ENCODE results near the gene COA6. TPM values are rescaled to one million over a fixed set of nuclear protein-coding genes. Genes with fewer than 3 reads are reported as not detected.

Gene COA6
- total and polyA plus RNA-seq, 2 of the 8 experiments (the other 6 are each of a cell fraction or from before 2014, with no cell fraction given), result 22.9 to 44.9 TPM

DNA sequence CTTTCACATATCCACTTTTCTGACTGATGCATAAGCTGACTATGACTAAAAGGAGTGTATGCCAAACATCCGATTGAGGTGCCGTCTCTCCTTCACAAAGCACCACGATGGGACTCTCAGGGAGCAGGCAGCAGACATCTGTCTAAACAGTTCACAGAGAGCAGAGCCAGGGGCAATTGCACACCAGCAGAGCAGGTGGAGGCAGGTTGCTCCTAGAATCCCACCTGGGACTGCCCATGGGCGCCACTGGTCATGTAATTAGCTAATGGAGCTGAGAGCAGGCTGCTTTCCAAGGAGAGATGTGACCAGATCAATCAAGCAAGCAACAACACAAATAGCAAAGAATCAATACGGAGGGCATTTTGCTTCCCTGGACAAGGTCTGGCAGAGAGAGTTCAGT, 30.5 kb upstream of the COA6 start:
- Histone ChIP-seq H3K4me3 (ENCODE audit: extremely low read depth in 1 of 4, insufficient read depth in 2 of 4, low read depth in 3 of 4, low read length in 4 of 4) (no peak overlapping the region; a peak in 1 of 8 replicates), H3K79me1 (ENCODE audit: low read depth, low read length) (no peaks in the 10 kb centered on the region), H3K18ac (ENCODE audit: extremely low read depth, low read length) (no peak overlapping the region), H3K4me1 (replicated peaks in 1 of 4; ENCODE audit: control insufficient read depth in 3 of 4, insufficient read depth in 4 of 4, low read length in 3 of 4) (no peaks in the 10 kb centered on the region), H3K56ac (replicated peaks; ENCODE audit: insufficient read length, low read depth, low read length) (no peak overlapping the region), H3K4me2 (ENCODE audit: insufficient read depth in 1 of 2, low read depth in 2 of 2, low read length in 2 of 2) (no peak overlapping the region), H4K91ac (replicated peaks; ENCODE audit: insufficient read length, low read length) (no peak overlapping the region), H3K36me3 (ENCODE audit: control insufficient read depth in 2 of 4, insufficient read depth in 4 of 4, low read length in 3 of 4) (no peaks in the 10 kb centered on the region), H2AK5ac (ENCODE audit: low read depth, low read length) (no peak overlapping the region), H3K14ac (ENCODE audit: insufficient read length) (no peak overlapping the region), H4K20me1 (replicated peaks in 1 of 2; ENCODE audit: control insufficient read depth in 1 of 2, insufficient read depth in 2 of 2, low read length in 2 of 2) (no peaks in the 10 kb centered on the region), H2BK20ac (ENCODE audit: low read length) (no peak overlapping the region), H2AFZ (ENCODE audit: low read length) (no peak overlapping the region; the same call in 1 of the 2 replicates), H3K9ac (replicated peaks in 1 of 4; ENCODE audit: extremely low read depth in 1 of 4, low read depth in 3 of 4, low read length in 3 of 4) (no peak overlapping the region), H2BK15ac (ENCODE audit: low read length) (no peak overlapping the region), H3K27ac (ENCODE audit: low read depth, low read length) (no peak overlapping the region), H2BK5ac (ENCODE audit: low read depth, low read length) (no peak overlapping the region), H3K27me3 (replicated peaks in 1 of 4; ENCODE audit: control insufficient read depth in 3 of 4, extremely low read depth in 1 of 4, insufficient read depth in 3 of 4, low read length in 3 of 4) (no peaks in the 10 kb centered on the region), H4K5ac (ENCODE audit: insufficient read length, low read depth, low read length) (no peak overlapping the region), H3K23me2 (ENCODE audit: low read depth, low read length) (no peaks in the 10 kb centered on the region), H3K4ac (replicated peaks; ENCODE audit: insufficient read length, low read depth, low read length) (no peak overlapping the region), H4K8ac (ENCODE audit: extremely low read depth, insufficient read depth, low read length) (no peak overlapping the region), H3K23ac (ENCODE audit: insufficient read length) (no peak overlapping the region), H2BK12ac (ENCODE audit: low read depth, low read length) (no peak overlapping the region), H2BK120ac (replicated peaks; ENCODE audit: low read depth, low read length) (no peak overlapping the region), H3K9me3 (ENCODE audit: insufficient read depth in 2 of 2, low read depth in 1 of 2, low read length in 1 of 2) (peaks cover 4 to 5% of the 10 kb centered on the region in 2 experiments; a peak in 2 of 4 replicates), H3K79me2 (ENCODE audit: control insufficient read depth in 1 of 2, insufficient read depth in 2 of 2, low read length in 2 of 2) (no peaks in the 10 kb centered on the region)
- no peak for FAIRE-seq
- ChIA-PET CTCF (ENCODE audit: partially characterized antibody) (interaction anchor here (1.0 to 1.5 kb wide), 4 partner anchors 14 to 33 kb away, joined by 3 to 5 read pairs (median 4); no protein-coding TSS in a partner anchor), POLR2A (ENCODE audit: partially characterized antibody) (no interaction called here)
- no peak for DNase-seq (ENCODE audit: low read depth in 1 of 2, low spot score in 2 of 2)
- 88% methylated on average over 5 of the region's 5 CpGs; no CpG with 5 or more reads in 1 of the 2 experiments for WGBS, 2 experiments (ENCODE audit: extremely low coverage in 1 of 2, insufficient coverage in 1 of 2, insufficient read length in 1 of 2, insufficient replicate concordance in 2 of 2, low coverage in 1 of 2, low lambda C conversion rate in 2 of 2, missing lambda C conversion rate in 1 of 2)
- no peak for TF ChIP-seq SIN3A (conservative IDR thresholded peaks at IDR 0.05 in 1 of 2, IDR thresholded peaks at IDR 0.05 in 1 of 2; ENCODE audit: low read depth in 1 of 2, low read length in 2 of 2)
- TF ChIP-seq PHF8 (conservative IDR thresholded peaks at IDR 0.05; ENCODE audit: low read depth, low read length), result no peak
- TF ChIP-seq TEAD4 (IDR thresholded peaks at IDR 0.05; ENCODE audit: low read depth, low read length), result no peak
- TF ChIP-seq, protein P1, sequence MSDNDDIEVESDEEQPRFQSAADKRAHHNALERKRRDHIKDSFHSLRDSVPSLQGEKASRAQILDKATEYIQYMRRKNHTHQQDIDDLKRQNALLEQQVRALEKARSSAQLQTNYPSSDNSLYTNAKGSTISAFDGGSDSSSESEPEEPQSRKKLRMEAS (IDR thresholded peaks at IDR 0.05), result no peak

Measured in H1 (cell line).